Measurements from ENCODE around the gene ITPKB.

- TF ChIP-seq CTCF (IDR thresholded peaks at IDR 0.05), result no peak
- TF ChIP-seq POLR2A (IDR thresholded peaks at IDR 0.05), result no peak
These were observed 135.8 kb downstream of the ITPKB start for GRCh38 chr1:226603022-226603857.
